Measurements from ENCODE around the gene MYOM1. TPM values are rescaled to one million over a fixed set of nuclear protein-coding genes. Genes with fewer than 3 reads are reported as not detected.

Gene MYOM1
- total RNA-seq, 2 experiments from 2014 or later: 0.74 to 1.5 TPM

DNA sequence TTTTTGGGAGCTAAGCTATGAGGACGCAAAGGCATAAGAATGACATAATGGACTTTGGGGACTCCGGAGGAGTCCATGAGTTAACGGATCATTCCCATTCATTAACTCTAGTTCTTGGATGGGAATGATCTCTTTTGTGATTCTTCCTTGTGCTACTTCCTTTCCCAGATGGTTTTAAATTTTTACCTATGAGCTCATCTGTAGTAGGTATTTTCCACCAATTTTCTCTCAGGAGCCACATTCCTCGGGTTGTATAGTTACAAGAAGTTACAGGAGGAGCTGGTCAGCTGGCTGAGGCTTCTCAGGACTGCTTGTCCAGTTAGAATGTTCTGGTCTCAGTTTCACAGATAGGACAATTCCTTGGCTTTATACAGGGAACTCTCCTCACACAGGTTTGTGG, 164.0 kb downstream of the MYOM1 start:
- TF ChIP-seq, protein P1, sequence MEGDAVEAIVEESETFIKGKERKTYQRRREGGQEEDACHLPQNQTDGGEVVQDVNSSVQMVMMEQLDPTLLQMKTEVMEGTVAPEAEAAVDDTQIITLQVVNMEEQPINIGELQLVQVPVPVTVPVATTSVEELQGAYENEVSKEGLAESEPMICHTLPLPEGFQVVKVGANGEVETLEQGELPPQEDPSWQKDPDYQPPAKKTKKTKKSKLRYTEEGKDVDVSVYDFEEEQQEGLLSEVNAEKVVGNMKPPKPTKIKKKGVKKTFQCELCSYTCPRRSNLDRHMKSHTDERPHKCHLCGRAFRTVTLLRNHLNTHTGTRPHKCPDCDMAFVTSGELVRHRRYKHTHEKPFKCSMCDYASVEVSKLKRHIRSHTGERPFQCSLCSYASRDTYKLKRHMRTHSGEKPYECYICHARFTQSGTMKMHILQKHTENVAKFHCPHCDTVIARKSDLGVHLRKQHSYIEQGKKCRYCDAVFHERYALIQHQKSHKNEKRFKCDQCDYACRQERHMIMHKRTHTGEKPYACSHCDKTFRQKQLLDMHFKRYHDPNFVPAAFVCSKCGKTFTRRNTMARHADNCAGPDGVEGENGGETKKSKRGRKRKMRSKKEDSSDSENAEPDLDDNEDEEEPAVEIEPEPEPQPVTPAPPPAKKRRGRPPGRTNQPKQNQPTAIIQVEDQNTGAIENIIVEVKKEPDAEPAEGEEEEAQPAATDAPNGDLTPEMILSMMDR (IDR thresholded peaks at IDR 0.05): no peak
- Histone ChIP-seq H3K27me3 (ENCODE audit: control insufficient read depth in 1 of 2, insufficient read depth in 2 of 2, low read length in 2 of 2) (no peaks in the 10 kb centered on the region), H3K36me3 (ENCODE audit: insufficient read depth, low read length) (no peaks in the 10 kb centered on the region), H3K9me3 (ENCODE audit: control insufficient read depth in 1 of 2, insufficient read depth in 1 of 2, low read length in 2 of 2) (no peaks in the 10 kb centered on the region), H3K4me1 (ENCODE audit: insufficient read depth, low read length) (peaks cover 56% of the 10 kb centered on the region), H3K27ac (ENCODE audit: low read depth in 1 of 2, low read length in 2 of 2) (no peak overlapping the region), H3K4me3 (ENCODE audit: low read length) (no peak overlapping the region)
- Mint-ChIP-seq H3K4me1 (ENCODE audit: low read depth) (peaks cover 72% of the 10 kb centered on the region), H3K4me3 (no peak overlapping the region), H3K36me3 (ENCODE audit: low read depth) (no peaks in the 10 kb centered on the region), H3K9me3 (no peaks in the 10 kb centered on the region), H3K27ac (no peak overlapping the region), H3K27me3 (no peaks in the 10 kb centered on the region)
- ChIA-PET CTCF (interaction anchor here (1.2 kb wide), 1 partner anchor 74 kb away, joined by 3 read pairs; no protein-coding TSS in a partner anchor), POLR2A (interaction anchor here (1.0 kb wide), 2 partner anchors 43 to 61 kb away, joined by 3 to 4 read pairs; partner anchors contain the start of gene LPIN2)
- ATAC-seq (ENCODE audit: poor library complexity) (no peak), DNase-seq (no peak)
- intact Hi-C loops (cut with DNase I, micrococcal nuclease): no loop called here

DNA sequence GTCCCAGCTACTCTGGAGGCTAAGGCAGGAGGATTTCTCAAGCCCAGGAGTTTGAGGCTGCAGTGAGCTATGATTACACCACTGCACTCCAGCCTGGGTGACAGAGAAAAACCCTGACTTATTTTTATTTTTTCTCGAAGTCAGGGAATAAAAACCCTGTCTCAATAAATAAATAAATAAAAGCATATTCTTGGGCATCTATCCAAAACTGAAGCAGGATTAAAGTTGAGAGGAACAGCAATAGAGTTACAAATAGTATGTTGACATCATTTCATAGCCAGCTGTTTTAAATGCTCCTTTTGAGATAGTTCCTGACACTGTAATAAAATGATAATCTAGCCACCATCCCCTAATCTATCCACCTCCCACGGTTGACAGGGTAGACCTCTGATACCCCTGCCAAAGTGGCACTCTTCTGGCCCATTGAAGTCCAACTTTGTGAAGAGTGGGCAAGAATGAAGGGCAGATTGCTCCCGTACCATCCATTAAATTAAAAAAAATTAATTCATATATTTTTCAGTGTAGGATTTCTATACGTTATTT, 164.5 kb downstream of the MYOM1 start:
- TF ChIP-seq, protein P1 (IDR thresholded peaks at IDR 0.05): no peak
- Mint-ChIP-seq H3K4me3 (no peak overlapping the region), H3K4me1 (ENCODE audit: low read depth) (peaks cover 67% of the 10 kb centered on the region), H3K27me3 (no peaks in the 10 kb centered on the region), H3K9me3 (no peaks in the 10 kb centered on the region), H3K27ac (no peak overlapping the region), H3K36me3 (ENCODE audit: low read depth) (no peaks in the 10 kb centered on the region)
- CTCF ChIA-PET: interaction anchor here (1.2 kb wide), 1 partner anchor 74 kb away, joined by 3 read pairs; no protein-coding TSS in a partner anchor
- Histone ChIP-seq H3K4me3 (ENCODE audit: low read length) (no peak overlapping the region), H3K27me3 (ENCODE audit: control insufficient read depth in 1 of 2, insufficient read depth in 2 of 2, low read length in 2 of 2) (no peaks in the 10 kb centered on the region), H3K27ac (ENCODE audit: low read depth in 1 of 2, low read length in 2 of 2) (no peak overlapping the region), H3K9me3 (ENCODE audit: control insufficient read depth in 1 of 2, insufficient read depth in 1 of 2, low read length in 2 of 2) (no peaks in the 10 kb centered on the region), H3K36me3 (ENCODE audit: insufficient read depth, low read length) (no peaks in the 10 kb centered on the region), H3K4me1 (ENCODE audit: insufficient read depth, low read length) (peaks cover 51% of the 10 kb centered on the region)
- DNase-seq (no peak), ATAC-seq (ENCODE audit: poor library complexity) (no peak)
- POLR2A ChIA-PET: interaction anchor here (1.0 kb wide), 1 partner anchor 42 kb away, joined by 3 read pairs; the partner anchor contains the start of gene LPIN2
- intact Hi-C loops (cut with DNase I, micrococcal nuclease): no loop called here

DNA sequence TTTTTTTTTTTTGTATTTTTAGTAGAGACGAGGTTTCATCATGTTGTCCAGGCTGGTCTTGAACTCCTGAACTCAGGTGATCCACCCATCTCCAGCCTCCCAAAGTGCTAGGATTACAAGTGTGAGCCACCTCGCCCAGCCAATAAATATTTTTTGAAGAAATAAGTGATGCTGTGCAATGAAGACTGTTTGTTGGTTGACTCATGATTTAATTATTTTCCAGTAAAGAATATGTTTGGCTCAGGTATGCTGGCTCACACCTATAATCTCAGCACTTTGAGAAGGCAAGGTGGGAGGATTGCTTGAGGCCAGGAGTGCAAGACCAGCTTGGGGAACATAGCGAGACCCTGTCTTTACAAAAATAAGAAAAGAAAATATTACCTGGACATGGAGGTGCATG, 165.0 kb downstream of the MYOM1 start:
- ATAC-seq (ENCODE audit: poor library complexity): no peak
- no peak overlapping the region for H3K27ac Mint-ChIP-seq
- no peaks in the 10 kb centered on the region for H3K9me3 Mint-ChIP-seq
- DNase-seq: no peak
- Histone ChIP-seq H3K36me3 (ENCODE audit: insufficient read depth, low read length) (no peaks in the 10 kb centered on the region), H3K9me3 (ENCODE audit: control insufficient read depth in 1 of 2, insufficient read depth in 1 of 2, low read length in 2 of 2) (no peaks in the 10 kb centered on the region), H3K4me3 (ENCODE audit: low read length) (no peak overlapping the region), H3K27me3 (ENCODE audit: control insufficient read depth in 1 of 2, insufficient read depth in 2 of 2, low read length in 2 of 2) (no peaks in the 10 kb centered on the region), H3K4me1 (ENCODE audit: insufficient read depth, low read length) (peaks cover 46% of the 10 kb centered on the region), H3K27ac (ENCODE audit: low read depth in 1 of 2, low read length in 2 of 2) (no peak overlapping the region)
- intact Hi-C loops (cut with DNase I, micrococcal nuclease): no loop called here
- H3K4me1 Mint-ChIP-seq (ENCODE audit: low read depth): peaks cover 63% of the 10 kb centered on the region
- ChIA-PET POLR2A (no interaction called here), CTCF (no interaction called here)
- H3K4me3 Mint-ChIP-seq: no peak overlapping the region
- no peaks in the 10 kb centered on the region for H3K36me3 Mint-ChIP-seq (ENCODE audit: low read depth)
- TF ChIP-seq, protein P1 (IDR thresholded peaks at IDR 0.05): no peak
- no peaks in the 10 kb centered on the region for H3K27me3 Mint-ChIP-seq

All from CD4-positive, alpha-beta T cell (primary cell).